Testis (tissue), 2 donors: ENCODE measurements around the gene TNFAIP8L1.

ENCODE experiments used
- POLR2A ChIP-seq: fragments of 450-650 bp; IDR thresholded peaks from one replicate; pipeline ENCODE4 v1.6.1; 2017; ENCODE audit warnings: antibody characterized with exemption, mild to moderate bottlenecking, moderate library complexity
- TF ChIP-seq, protein P1 (sequence below), 3 experiments: fragments of 450-650 bp in 2 of 3; fragments of 200-600 bp in 1 of 3; sonication (generic) in 1 of 3; IDR thresholded peaks; one replicate each; pipeline ENCODE4 v1.5.1; 2016 to 2019; ENCODE audit warnings: antibody characterized with exemption in 3 of 3, mild to moderate bottlenecking in 2 of 3, moderate library complexity in 1 of 3

DNA sequence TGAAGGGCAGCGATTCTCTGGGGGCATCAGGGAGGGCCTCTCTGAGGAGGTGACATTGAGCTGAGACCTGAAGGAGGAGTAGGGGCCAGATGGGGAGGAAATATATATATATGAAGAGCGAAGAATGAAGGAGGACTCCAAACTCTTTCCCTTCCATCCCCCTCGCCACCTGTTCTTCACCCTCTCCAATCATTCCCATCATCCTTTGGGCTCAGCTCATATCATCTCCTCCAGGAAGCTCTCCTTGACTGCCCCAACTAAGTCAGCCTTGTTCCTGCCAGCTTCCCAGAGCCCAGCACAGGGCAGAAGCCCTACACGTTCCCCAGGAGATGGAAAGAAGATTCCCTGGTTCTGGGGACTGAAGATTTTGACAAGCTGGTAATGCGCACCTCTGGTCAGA, 46.9 kb upstream of the TNFAIP8L1 start:
- TF ChIP-seq, protein P1, sequence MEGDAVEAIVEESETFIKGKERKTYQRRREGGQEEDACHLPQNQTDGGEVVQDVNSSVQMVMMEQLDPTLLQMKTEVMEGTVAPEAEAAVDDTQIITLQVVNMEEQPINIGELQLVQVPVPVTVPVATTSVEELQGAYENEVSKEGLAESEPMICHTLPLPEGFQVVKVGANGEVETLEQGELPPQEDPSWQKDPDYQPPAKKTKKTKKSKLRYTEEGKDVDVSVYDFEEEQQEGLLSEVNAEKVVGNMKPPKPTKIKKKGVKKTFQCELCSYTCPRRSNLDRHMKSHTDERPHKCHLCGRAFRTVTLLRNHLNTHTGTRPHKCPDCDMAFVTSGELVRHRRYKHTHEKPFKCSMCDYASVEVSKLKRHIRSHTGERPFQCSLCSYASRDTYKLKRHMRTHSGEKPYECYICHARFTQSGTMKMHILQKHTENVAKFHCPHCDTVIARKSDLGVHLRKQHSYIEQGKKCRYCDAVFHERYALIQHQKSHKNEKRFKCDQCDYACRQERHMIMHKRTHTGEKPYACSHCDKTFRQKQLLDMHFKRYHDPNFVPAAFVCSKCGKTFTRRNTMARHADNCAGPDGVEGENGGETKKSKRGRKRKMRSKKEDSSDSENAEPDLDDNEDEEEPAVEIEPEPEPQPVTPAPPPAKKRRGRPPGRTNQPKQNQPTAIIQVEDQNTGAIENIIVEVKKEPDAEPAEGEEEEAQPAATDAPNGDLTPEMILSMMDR (IDR thresholded peaks at IDR 0.05) = no peak
- TF ChIP-seq POLR2A = no peak
